Stimulated activated CD8-positive, alpha-beta memory T cell treated with anti-CD3 and anti-CD28 coated beads, Interleukin-12 subunit alpha, Interleukin-12 subunit beta, amount 100 ng/mL, for 1 hour (primary cell): ENCODE measurements around the gene HCN1.

ENCODE experiments used
- DNase-seq: peaks from one replicate; pipeline ENCODE4 v3.0.0-alpha.2; 2020; ENCODE audit warnings: low read depth

HCN1 gene

DNA sequence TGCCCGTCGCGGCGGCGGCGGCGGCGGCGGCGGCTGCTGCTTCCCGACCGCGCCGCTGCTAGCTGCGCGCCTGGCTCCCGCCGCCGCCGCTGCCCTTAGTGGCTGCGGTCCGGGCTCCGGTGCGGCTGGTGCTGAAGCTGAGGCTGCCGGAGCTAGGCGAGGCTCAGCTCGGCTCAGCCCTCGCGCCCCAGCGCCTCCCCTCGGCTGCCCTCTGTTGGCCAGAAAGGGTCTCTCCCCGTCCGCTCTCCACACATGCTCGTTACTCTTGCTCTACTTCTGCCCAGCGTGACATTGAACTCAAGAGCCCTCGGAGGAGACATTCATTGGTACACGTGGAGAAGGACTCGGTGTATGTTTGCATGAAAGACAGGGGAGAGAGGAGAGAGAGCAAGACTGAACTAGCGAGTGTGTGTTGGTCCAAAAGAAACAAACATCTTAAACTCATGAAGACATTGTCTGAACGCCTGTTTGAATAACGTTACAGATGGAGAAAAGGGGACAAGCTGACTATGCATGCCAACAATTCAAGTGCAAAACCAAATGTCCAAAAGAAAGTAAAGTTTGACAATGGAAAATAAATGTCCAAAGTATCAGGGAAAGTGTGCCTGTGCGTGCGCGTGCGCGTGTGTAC, at the start of gene HCN1:
TSS of gene HCN1 (minus strand) at position 175 of the 631 bp plus-strand sequence.
- no peak for DNase-seq

DNA sequence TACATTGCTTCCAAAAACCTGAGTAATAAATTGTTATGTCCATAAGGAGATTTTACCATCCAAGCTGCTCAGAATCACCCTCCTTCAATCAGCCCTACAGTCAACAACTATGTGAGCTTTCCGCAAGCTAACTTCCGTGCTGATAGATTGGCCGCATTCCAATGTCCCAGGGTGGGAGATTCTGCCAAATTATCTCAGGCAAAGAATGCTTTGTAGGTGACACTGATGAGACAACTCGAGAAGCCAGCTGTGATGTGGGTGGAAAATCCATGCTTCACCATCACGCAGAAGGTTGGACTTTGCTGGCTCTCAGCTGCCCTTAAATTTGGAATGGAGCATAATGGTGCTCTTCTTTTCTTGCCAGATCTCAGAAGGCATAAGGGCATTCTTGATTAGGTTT, 44.9 kb upstream of the HCN1 start:
- no peak for DNase-seq

DNA sequence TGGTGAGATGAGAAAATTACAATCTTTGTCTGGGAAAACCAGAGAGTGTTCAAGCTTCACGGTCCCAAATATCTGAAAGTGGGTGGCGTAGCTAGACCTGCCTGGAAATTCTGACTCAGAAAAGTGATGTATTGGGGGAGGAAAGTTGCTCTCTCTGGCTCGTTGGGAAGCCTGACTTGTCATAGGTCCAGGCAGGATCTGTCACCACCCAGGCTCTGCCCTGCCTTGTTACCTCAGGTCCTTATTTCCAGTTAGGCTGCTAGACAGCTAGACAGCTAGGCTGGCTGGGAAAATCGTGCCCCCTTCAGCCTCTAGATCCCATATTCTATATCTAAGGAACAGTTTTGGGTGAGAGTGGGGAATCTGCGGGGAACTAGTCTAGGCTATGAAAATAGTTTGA, 41.0 kb upstream of the HCN1 start:
- no peak for DNase-seq

DNA sequence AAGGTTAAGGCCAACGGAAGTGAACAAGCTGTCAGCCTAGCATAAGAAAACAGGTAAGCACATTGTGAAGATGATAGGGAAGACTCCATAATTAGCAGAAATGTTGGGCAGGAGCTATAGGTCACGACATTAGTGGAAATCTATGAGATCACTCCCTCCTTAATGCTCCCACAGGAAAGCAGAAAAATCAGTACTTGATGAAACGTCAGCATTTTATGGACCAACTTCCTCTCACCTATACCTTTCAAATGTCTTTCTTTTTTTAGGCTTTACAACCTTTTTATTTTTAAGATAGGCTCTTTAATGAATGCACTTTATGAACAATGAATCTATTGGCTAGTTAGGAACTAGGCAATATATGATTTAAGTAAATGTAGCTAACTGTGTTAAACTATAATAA, 29.4 kb upstream of the HCN1 start:
- no peak for DNase-seq

DNA sequence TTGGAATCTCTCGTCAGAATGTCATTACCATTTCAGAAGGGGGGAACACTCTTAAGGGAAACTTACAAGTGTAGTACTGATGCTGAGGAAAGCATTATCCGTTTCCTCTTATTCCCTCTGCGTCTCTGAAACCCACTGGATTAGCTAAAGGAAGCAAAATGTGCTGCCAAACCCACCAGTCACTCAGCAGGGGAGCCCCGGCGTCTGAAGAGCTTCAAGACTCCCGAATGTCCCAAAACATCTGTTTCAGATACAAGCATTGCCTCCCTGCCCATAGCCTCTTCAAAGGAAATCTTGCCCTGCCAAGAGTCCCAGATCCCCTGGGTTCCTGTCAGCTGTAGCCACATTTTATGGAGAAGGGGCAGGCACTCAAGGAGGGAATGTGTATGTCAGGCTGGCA, 1.0 kb upstream of the HCN1 start:
- DNase-seq, result no peak

DNA sequence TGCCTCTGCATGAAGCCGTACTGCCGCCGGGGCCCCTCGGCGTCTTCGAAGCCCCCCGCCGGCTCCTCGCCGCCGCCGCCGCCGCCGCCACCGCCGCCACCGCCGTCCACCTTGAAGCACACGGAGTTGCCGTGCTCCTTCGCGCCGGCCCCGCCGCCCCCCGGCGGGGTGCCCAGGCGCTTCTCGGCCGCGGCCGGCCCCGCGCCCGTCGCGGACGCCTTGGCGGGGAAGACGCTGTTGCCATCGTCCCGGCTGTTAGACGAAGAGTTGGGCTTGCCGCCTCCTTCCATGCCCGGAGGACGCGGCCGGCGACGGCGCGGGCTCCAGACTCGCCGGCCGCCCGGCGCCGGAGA, 400 bp downstream of the HCN1 start:
- no peak for DNase-seq

DNA sequence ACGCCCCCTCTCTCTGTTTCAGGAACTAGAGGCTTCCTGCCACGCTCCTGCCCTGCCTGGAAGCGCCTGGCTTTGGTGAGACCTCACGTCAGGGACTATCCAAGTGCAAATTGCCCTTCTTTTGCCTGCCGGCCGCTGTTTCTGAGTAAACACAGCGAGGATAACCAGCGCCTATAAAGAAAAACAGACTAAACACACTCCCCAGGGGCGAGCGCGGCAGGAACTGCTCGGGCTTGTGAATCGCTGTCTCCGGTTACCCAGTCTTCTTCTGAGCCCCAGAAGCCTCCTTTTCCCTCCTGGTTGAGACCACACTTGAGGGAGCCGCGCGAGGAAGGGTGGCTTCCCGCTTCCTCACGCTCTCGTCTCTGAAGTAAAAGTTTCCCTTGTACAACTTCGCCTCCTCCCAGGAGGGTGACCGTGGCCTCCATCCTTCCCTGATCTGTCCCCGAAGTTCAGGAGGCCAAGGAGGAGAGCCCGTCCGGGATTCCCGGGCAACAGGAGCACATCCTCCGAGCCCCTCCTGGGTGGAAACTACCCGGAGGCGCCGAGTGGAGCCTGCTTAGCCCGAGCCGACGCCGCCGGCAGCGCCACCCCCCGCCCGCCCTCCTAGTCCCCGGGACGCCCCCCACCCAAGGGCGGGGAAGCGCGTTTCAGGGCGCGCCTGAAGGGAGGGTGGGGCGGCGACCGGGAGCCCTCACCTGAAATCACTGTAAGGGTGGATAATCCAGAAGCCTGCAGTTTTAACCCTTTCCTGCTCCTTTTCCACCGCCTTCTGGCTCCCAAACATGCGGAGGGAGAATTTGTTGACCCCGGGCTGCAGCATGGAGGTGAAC, 993 bp downstream of the HCN1 start:
- no peak for DNase-seq

DNA sequence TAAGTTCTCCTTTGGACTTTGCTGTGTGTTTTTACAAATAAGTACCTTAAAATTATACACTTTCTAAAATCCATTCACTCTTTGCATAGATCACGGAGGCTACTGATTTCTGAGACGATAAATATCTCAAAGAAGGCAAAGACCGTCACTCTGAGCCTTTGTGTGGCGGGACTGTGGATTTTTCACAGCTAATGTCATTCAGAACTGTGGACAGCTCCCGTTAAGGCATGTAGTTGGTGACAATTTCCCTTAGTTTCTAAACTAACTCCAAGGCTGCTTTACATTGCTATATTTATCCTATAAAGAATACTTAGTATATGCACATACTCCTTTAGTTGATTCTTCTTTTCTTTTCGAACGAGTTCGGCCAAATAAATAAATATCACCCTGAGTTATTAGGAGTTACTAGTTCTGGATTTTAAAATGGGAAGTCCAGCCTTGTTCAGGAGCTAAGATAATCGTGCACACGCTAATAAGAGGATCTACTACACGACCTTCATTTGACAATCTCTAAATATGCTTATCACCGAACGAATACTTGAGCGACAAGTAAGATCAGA, 1.8 kb downstream of the HCN1 start:
- no peak for DNase-seq

DNA sequence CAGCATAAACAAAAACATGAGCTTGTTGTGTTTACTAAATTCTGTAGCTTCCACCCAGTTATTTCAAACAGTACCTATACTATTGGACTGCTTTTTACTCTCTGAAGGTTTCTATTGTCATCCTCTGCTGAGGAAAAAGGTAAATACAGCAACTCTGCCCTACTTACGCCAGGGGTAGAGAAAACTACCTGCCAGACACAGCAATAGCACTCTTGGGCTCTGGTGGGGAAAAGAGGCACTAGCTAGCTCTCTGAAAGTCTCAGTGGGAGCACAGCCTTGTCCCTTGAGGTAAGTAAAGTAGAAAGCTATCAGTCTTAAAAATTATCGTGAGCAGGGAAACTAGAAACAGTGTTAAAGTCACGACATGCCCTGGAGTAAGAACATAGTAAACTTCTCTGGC, 3.7 kb downstream of the HCN1 start:
- DNase-seq, result no peak

DNA sequence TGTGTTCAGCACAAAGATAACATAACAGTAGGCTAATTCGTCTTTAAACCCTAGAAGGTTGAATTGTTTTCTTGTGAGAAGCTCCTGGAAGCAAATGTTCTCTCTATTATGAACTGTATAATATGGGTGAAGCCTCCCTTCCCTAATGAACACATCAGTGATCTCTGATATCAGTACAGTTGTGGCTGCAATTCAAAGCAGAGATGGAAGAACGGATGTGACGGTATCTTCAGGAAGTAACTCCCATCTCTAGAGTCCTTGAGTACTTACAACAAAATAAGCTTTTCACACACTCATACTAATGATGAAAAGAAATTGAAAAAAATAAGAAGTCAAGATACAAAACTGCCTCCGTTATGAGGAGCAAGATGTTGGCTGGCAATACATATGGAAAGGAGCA, 4.5 kb downstream of the HCN1 start:
- DNase-seq, result no peak

DNA sequence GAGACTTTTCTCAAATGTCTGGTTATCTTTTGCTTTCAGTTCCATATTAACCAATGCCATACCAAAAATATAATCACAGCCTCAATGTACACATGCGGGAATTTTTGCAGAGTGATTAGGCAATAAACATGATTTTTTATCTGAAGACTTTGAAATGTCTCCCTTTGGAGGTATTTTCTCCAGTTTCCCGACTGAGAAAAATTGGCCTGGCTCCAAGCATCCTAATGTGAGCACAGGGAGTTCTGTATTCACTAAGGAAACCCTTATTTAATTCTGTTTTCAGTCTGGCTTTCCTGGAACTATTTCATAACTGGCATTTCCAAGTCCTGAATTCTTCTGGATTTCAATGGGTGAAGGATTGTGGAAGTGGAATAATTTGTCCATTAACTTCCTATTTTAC, 8.5 kb downstream of the HCN1 start:
- no peak for DNase-seq

DNA sequence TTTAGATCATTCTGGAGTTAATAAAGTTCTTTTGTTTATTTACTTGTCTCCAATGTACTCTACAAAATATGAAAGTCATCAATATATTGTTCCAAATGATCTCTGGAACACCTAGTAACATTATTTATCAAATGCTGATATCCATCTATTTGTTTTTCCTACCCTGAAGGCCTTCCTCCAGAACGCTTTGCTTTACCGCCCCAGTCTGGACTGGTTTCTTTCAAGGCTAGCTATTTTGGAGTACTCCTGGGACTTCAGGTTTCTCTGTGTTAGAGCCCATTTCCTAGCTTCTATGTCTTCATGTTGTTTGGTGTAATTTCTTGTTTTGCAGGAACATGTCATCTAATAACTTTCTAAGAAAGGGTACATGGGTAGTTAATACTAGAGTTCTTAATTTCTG, 9.6 kb downstream of the HCN1 start:
- DNase-seq, result no peak

DNA sequence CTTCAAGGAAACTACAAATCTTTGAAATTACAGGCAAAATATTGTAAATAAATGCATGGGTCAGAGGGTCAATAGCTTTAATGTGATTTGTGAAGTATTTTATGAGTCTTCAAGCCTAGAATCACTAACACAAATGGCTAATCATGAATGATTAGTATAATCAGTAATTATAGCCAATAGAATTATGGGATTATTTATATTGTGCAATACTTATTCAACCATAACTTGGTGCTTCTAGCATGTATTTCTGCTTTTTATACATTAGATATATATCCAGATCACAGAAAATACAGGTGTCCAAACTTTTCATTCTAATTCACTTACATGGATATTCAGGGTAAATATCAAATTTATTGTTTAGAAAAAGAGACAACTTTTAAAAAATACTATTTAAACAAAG, 12.1 kb downstream of the HCN1 start:
- no peak for DNase-seq

DNA sequence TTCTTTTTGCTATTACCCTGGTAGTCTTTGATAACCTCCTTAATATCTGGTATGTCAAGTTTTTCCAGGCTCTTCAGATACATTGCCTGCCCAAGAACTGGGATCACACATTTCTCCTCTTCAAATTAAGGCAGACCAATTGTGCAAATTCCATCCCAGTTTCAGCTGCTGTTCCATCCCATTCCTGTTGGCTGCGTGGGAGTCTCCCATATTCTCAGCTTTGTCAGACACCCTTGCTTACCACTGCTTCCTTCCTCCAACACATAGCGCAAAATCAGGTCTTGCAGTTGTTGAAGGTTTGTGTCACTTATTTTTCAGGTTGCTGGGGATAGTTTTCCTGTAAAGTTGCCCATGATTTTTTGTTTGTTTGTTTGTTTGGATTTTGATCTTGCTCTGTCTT, 15.2 kb downstream of the HCN1 start:
- DNase-seq, result no peak

DNA sequence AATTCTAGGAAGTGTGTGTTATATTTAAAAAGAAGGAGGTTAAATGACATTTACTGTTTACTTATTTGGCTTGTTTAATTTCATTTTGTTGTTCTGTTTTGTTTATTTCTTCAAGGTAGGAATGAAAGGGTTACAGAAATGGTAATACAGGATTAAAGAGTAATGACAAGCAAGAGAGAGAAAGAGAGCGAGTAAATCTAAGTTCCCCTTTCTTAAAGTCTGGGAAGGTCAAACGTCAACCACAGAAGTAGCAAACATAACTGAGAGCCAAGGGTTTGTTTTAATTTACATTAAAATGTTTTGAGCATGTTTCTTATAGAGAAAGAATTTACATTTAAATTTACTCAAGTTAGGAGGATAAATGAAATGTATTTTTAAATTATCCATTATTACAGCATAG, 18.7 kb downstream of the HCN1 start:
- no peak for DNase-seq

DNA sequence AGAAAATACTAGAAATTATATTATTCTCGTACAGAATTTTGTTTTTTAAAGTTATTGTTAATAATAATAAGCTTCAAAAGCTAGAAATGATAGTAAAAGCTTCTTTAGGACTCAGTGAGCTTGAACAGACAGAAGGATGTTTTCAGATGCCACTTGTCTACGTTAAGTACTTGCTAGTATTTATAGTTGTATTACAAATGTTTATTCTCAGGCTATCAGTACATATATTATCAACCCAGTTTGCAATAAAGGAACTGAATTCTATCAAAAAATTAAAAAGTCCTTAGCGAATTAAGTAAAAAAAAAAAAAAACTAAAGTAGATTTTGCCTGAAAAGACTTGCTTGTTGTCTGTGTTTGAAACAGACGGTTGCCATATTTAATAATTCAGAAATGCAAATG, 23.9 kb downstream of the HCN1 start:
- DNase-seq, result no peak

DNA sequence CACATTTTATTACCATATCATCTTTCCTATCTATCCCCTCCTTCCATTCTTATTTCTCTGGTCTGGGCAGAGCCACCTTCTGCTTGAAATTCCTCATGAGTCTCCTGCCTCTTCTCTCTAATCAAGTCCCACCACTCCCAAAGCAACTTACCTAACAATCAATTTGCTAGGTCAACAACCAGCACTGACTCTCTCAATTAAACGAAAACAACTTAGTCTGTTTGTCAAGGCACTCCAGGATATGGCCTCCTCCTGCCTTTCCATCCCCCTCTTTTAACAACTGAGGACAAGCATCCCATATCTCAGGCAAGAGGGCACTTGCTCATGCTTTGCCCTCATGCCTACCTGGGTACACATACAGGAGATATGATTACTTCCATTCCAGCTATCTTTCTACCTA, 47.4 kb downstream of the HCN1 start:
- no peak for DNase-seq

DNA sequence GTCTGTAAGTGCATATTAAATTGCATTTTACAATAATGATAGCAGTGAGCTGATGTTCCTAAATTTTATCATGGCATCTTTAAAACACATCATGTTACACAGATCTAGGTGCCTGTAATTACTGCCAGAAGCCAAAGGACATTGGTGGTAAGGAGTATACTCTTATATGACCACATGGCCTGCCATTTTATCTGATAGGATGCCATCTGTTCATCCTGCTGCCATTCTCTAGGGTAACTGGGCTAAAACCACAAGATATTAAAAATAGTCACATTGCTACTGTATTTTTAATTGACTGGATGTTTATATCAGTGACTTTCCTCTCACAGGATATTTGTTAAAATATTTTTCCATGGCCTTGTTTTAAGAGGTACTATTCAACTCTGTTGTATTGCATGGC, 53.1 kb downstream of the HCN1 start:
- DNase-seq, result no peak

DNA sequence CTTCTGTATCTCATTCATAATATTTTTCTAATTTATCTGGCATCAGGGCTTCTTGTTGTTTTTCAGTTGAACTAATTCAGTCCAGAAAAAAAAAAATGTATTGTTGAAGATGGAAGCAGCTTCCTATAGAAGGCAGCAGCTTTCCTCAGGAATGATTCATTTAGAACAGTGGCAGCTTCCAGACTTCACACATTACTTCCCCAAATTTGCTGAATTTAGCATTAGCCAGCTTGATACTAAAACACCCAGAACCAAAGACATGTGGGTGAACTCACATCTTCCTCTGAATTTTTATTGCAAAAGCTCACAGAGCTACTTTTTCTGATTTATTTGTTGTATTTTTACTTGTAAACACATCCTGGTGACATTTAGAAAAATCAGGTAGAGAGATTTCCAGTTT, 53.8 kb downstream of the HCN1 start:
- DNase-seq, result no peak

DNA sequence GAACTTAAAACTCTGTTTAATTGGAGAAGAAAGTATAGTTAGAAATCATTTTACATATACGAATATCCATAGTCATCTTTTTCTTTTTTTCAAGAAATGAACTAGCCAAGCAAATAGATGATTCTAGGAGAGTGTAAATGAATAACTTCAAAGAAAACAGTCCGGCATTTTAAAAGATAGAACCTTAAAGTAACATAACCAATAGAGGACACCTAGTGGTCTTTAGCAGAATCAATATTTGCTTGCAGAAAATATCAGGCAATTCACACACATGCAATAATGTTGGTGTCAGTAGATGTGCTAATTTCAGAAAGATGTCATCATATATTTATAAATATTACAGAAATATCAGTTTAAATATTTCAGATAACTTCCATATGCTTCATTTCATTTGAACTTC, 57.1 kb downstream of the HCN1 start:
- no peak for DNase-seq

DNA sequence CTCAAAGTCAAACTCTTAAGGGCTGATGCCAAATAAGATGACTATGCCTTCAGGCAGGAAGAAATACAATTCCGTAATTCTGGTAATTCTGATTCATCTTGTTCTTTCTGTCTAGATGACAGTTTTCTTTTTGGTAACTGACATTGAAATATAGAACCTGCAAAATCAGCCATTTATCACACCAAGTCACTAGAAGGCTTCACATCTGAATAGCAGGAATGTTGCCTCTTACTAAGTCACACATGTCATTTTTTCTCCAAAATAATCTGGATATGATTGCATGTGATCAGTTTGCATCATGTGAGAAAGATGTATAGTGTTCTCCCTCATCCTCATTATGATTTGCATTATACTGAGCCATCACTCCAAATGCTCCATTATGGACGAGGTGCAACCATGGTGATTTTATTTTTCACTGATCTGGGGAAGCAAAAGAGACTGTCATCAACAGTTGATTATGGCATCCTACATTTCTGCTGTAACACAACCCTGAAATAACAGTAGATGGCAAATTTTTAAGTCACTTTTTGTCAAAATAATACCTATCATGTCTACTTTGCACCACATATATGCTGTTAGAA, 69.0 kb downstream of the HCN1 start:
- DNase-seq, result no peak

DNA sequence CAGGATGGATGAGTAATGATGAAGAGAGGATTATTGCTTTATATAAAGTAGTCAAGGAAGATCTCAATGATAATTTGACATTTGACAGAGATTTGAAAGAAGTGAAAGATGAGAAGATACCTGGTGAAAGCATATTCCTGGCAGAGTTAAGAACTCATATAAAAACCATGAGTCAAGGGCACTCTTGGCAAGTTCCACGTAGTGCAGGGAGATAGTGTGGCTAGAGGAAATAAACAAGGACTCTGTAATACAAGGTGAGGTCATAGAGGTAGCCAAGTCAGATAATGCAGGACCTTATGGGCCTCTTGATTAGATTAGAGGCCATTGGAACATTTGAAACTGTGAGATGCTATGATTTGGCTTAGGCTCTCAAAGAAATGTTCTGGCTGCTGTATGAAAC, 72.3 kb downstream of the HCN1 start:
- DNase-seq, result no peak

DNA sequence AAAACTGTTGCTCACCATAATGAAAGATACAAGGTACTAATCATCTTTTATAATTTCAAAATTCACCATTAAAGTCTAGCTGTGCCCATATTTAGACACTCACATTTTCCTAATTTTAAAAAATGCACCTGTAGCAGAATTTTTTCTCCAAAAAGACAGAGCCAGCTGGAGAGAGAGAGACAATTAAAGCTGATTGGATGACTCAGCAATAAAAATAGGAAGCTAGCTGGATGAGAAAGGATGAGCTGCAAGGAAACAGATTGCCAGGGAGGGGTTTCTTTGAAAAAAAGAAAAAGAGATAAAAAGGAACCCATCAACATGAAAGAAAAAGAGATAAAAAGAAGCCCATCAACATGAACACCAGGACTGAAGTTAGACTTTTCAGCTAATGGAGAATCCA, 73.8 kb downstream of the HCN1 start:
- no peak for DNase-seq
